Endothelial cell of umbilical vein (primary cell): ENCODE data around the gene TBCD. TPM values are rescaled to one million over a fixed set of nuclear protein-coding genes. Genes with fewer than 3 reads are reported as not detected.

Experiments
- BruUV-seq: library from RNA; stranded (reverse); fragments of 400-500 nt; replicated peaks from 2 replicates; lab custom pipeline; 2021; lab: Mats Ljungman, UMichigan
- CTCF ChIA-PET: fragments of 300-600, 350-600 bp; sonication (Branson Sonifier 250); formaldehyde crosslinking; loops from one replicate; lab custom pipeline; 2021; ENCODE audit warnings: antibody characterized with exemption, inconsistent platforms; lab: Charles Lee
- POLR2A ChIA-PET: fragments of 300-600, 350-600 bp; sonication (Branson Sonifier 250); formaldehyde crosslinking; loops from one replicate; lab custom pipeline; 2021; ENCODE audit warnings: antibody characterized with exemption, inconsistent platforms; lab: Charles Lee
- DNase-seq: peaks from one replicate; pipeline ENCODE4 v3.0.0-alpha.2; 2011; ENCODE audit warnings: low read depth, low spot score
- FAIRE-seq: peaks from 2 replicates; lab custom pipeline; 2011; peaks lifted over from hg19 to GRCh38; lab: Jason Lieb, UNC
- H2AFZ ChIP-seq: 2 replicates; pipeline ENCODE4 v1.6.0; 2012; ENCODE audit warnings: low read depth, low read length, control low read depth, inconsistent platforms
- H3K27ac ChIP-seq: 2 replicates; pipeline ENCODE4 v1.5.1; 2011; ENCODE audit warnings: low read depth, mild to moderate bottlenecking, control low read depth, low read length, moderate library complexity; ENCODE audit not compliant: insufficient read depth
- H3K27me3 ChIP-seq, 2 experiments: 2 replicates each; pipeline versions ENCODE4 v1.6.0 to v1.6.1; 2011; ENCODE audit warnings: low read length in 2 of 2, mixed read lengths in 1 of 2; ENCODE audit not compliant: control insufficient read depth in 2 of 2, insufficient read depth in 2 of 2
- H3K36me3 ChIP-seq, 2 experiments: 2 replicates in 1 of 2; 3 replicates in 1 of 2; pipeline ENCODE4 v1.5.1; 2011; ENCODE audit warnings: low read length in 2 of 2, mild to moderate bottlenecking in 1 of 2, moderate library complexity in 1 of 2; ENCODE audit not compliant: control insufficient read depth in 2 of 2, insufficient read depth in 2 of 2; ENCODE audit errors: extremely low read depth in 1 of 2
- H3K4me1 ChIP-seq: 3 replicates; pipeline ENCODE4 v1.5.1; 2011; ENCODE audit warnings: mild to moderate bottlenecking, low read length; ENCODE audit not compliant: control insufficient read depth, insufficient read depth; ENCODE audit errors: extremely low read depth
- H3K4me2 ChIP-seq: 2 replicates; pipeline ENCODE4 v1.6.1; 2011; ENCODE audit warnings: low read length, control low read depth, mixed read lengths; ENCODE audit not compliant: insufficient read depth
- H3K4me3 ChIP-seq, 3 experiments: fragments of 200-600 bp in 1 of 3; sonication (generic), shearing (Covaris generic) in 1 of 3; replicated peaks in 1 of 3; 2 replicates each; pipeline ENCODE4 v1.5.1; 2011 to 2016; ENCODE audit warnings: control low read depth in 3 of 3, low read length in 3 of 3, mild to moderate bottlenecking in 2 of 3, inconsistent platforms in 1 of 3, low read depth in 1 of 3, moderate library complexity in 1 of 3; ENCODE audit not compliant: insufficient read depth in 1 of 3
- H3K79me2 ChIP-seq: 2 replicates; pipeline ENCODE4 v1.6.0; 2012; ENCODE audit warnings: low read length, inconsistent platforms; ENCODE audit not compliant: control insufficient read depth, insufficient read depth
- H3K9ac ChIP-seq: replicated peaks from 2 replicates; pipeline ENCODE3; 2011; ENCODE audit warnings: low read length, control low read depth; ENCODE audit not compliant: insufficient read depth; ENCODE audit errors: extremely low read depth
- H3K9me1 ChIP-seq: replicated peaks from 3 replicates; pipeline ENCODE4 v1.6.0; 2011; ENCODE audit warnings: mild to moderate bottlenecking, low read length; ENCODE audit not compliant: control insufficient read depth, insufficient read depth; ENCODE audit errors: extremely low read depth
- H3K9me3 ChIP-seq: replicated peaks from 2 replicates; pipeline ENCODE4 v1.5.1; 2012; ENCODE audit warnings: low read length, inconsistent platforms; ENCODE audit not compliant: control insufficient read depth, insufficient read depth
- H4K20me1 ChIP-seq: replicated peaks from 2 replicates; pipeline ENCODE3; 2011; ENCODE audit warnings: mild to moderate bottlenecking, low read length; ENCODE audit not compliant: control insufficient read depth, insufficient read depth; ENCODE audit errors: extremely low read depth
- EZH2 ChIP-seq: IDR thresholded peaks from 2 replicates; pipeline ENCODE4 v1.6.1; 2012; ENCODE audit warnings: borderline replicate concordance, low read depth, mild to moderate bottlenecking, moderate library complexity, low read length, inconsistent platforms; ENCODE audit not compliant: severe bottlenecking
- FOS ChIP-seq: IDR thresholded peaks from 2 replicates; pipeline ENCODE4 v1.6.1; 2011; ENCODE audit warnings: mild to moderate bottlenecking, low read length, moderate library complexity, borderline replicate concordance; ENCODE audit not compliant: insufficient read depth
- GATA2 ChIP-seq: IDR thresholded peaks from 2 replicates; pipeline ENCODE4 v1.7.0; 2011; ENCODE audit warnings: low read depth, mild to moderate bottlenecking, moderate library complexity, mixed read lengths, low read length; ENCODE audit not compliant: insufficient read length, insufficient read depth
- JUN ChIP-seq: IDR thresholded peaks from 2 replicates; pipeline ENCODE4 v1.6.1; 2011; ENCODE audit warnings: borderline replicate concordance, low read depth; ENCODE audit not compliant: insufficient read length, insufficient read depth
- MYC ChIP-seq: IDR thresholded peaks from one replicate; pipeline ENCODE4 v1.6.1; 2011; ENCODE audit warnings: mild to moderate bottlenecking, low read depth, low read length
- POLR2A ChIP-seq: IDR thresholded peaks from 2 replicates; pipeline ENCODE4 v1.6.1; 2012; ENCODE audit warnings: low read depth, mild to moderate bottlenecking, control low read depth, low read length
- POLR2AphosphoS5 ChIP-seq: IDR thresholded peaks from 2 replicates; pipeline ENCODE4 v1.6.1; 2012; ENCODE audit warnings: low read depth, mild to moderate bottlenecking, control low read depth, low read length, moderate library complexity; ENCODE audit not compliant: insufficient read depth
- dilution Hi-C: fragments of 300-500 bp; cut with MboI; formaldehyde crosslinking; loops from one replicate; pipeline ENCODE4 v1.15.0; 2019; ENCODE audit warnings: low sequenced_read_pairs; ENCODE audit not compliant: extremely low pct_ligation_motif_present
- intact Hi-C: fragments of 100-400 bp; cut with micrococcal nuclease; formaldehyde crosslinking; loops from one replicate; pipeline ENCODE4 v1.10.0; 2022
- polyA plus RNA-seq, 4 experiments: library from polyadenylated mRNA; depleted of rRNA in 3 of 4; stranded (reverse) in 3 of 4; unstranded in 1 of 4; fragments of >200 nt; gene quantifications; 2 replicates each; pipeline versions ENCODE4 v1.2.1 to v1.2.3, GENCODE V29; 2011 to 2012; ENCODE audit warnings: missing spikeins in 1 of 4
- total RNA-seq: library from RNA; stranded (reverse); gene quantifications from 2 replicates; pipeline ENCODE4 v1.2.3, GENCODE V29; 2021
- TF ChIP-seq, protein P1 (sequence below), 2 donors: IDR thresholded peaks; 1 replicate in 1 of 2; 2 replicates in 1 of 2; pipeline ENCODE4 v1.5.1; 2011; ENCODE audit warnings: low read length in 2 of 2, mild to moderate bottlenecking in 2 of 2, moderate library complexity in 2 of 2, control low read depth in 1 of 2, inconsistent platforms in 1 of 2, low read depth in 1 of 2; ENCODE audit not compliant: insufficient read depth in 1 of 2; ENCODE audit errors: extremely low read depth in 1 of 2
- TF ChIP-seq, protein P2 (sequence below): IDR thresholded peaks from 2 replicates; pipeline ENCODE4 v1.6.1; 2011; ENCODE audit not compliant: insufficient read depth, insufficient read length

The TBCD gene
- total and polyA plus RNA-seq, 2 donors (not counting 3 experiments of a cell fraction or from before 2014, with no cell fraction given), result 121 to 145 TPM

DNA sequence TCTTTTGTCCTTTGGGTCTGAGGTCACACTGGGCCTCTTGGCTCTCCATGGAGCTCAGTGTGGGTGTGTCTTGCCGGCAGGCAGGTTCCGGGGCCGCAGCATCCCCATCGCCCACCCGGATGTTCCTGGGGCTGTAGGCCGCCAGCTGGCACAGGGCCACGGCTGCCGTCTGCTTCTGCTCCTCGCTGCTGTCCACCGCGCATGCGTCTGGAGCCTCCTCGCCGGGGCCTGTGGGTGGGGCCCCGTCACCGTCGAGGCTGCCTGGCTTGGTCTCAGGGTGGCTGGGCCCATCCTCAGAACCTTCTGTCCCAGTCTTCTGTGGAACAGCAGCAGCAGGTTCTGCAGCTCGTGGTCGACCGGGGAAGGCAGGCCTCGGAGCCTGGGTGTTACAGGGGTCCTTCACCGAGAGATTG lies 78.4 kb downstream of the TBCD start:
- Histone ChIP-seq H3K9me1 (no peaks in the 10 kb centered on the region), H4K20me1 (no peaks in the 10 kb centered on the region), H3K4me3 (no peak overlapping the region), H3K36me3 (peaks cover 0 to 4% of the 10 kb centered on the region in 2 experiments), H2AFZ (no peak overlapping the region), H3K4me1 (no peaks in the 10 kb centered on the region), H3K9ac (no peak overlapping the region), H3K79me2 (no peaks in the 10 kb centered on the region), H3K27ac (no peak overlapping the region), H3K27me3 (no peaks in the 10 kb centered on the region), H3K4me2 (no peak overlapping the region), H3K9me3 (no peaks in the 10 kb centered on the region)
- no TSS peak for BruUV-seq
- TF ChIP-seq POLR2A, result no peak
- TF ChIP-seq POLR2AphosphoS5, result no peak
- TF ChIP-seq FOS, result no peak
- TF ChIP-seq GATA2, result no peak
- TF ChIP-seq, protein P1, sequence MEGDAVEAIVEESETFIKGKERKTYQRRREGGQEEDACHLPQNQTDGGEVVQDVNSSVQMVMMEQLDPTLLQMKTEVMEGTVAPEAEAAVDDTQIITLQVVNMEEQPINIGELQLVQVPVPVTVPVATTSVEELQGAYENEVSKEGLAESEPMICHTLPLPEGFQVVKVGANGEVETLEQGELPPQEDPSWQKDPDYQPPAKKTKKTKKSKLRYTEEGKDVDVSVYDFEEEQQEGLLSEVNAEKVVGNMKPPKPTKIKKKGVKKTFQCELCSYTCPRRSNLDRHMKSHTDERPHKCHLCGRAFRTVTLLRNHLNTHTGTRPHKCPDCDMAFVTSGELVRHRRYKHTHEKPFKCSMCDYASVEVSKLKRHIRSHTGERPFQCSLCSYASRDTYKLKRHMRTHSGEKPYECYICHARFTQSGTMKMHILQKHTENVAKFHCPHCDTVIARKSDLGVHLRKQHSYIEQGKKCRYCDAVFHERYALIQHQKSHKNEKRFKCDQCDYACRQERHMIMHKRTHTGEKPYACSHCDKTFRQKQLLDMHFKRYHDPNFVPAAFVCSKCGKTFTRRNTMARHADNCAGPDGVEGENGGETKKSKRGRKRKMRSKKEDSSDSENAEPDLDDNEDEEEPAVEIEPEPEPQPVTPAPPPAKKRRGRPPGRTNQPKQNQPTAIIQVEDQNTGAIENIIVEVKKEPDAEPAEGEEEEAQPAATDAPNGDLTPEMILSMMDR (IDR thresholded peaks at IDR 0.05; ENCODE audit: extremely low read depth in 1 of 2, insufficient read depth in 1 of 2, low read depth in 1 of 2, low read length in 2 of 2), result no peak
- no peak for TF ChIP-seq MYC
- TF ChIP-seq, protein P2, sequence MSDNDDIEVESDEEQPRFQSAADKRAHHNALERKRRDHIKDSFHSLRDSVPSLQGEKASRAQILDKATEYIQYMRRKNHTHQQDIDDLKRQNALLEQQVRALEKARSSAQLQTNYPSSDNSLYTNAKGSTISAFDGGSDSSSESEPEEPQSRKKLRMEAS, result no peak
- TF ChIP-seq JUN, result no peak
- TF ChIP-seq EZH2, result no peak
- dilution Hi-C loops, result no loop called here
- ChIA-PET POLR2A (no interaction called here), CTCF (interaction anchor here (1.1 to 1.6 kb wide), 3 partner anchors 12 to 46 kb away, joined by 3 read pairs; no protein-coding TSS in a partner anchor)
- FAIRE-seq (no peak), DNase-seq (no peak)
- intact Hi-C loops, result no loop called here
